Activated naive CD4-positive, alpha-beta T cell treated with anti-CD3 and anti-CD28 coated beads, Interleukin-2, amount 10 ng/mL, durations not matched to agents 7 days and 5 days (primary cell): ENCODE results near the gene HIP1.
"Not testable (repeated sequence)": the region's sequence is repeated elsewhere in the genome, so short reads cannot be mapped to it uniquely, and the experiment has no call there.

Experiments
- CTCF ChIA-PET: fragments of 350-600 bp; sonication (Branson Sonifier 250); formaldehyde crosslinking; loops from one replicate; lab custom pipeline; 2021; ENCODE audit warnings: antibody characterized with exemption; lab: Charles Lee
- DNase-seq: peaks from one replicate; pipeline ENCODE4 v3.0.0-alpha.2; 2020
- H3K27ac Mint-ChIP-seq: one replicate; pipeline ENCODE4 v1.8.0; 2021; ENCODE audit warnings: mild to moderate bottlenecking, moderate library complexity, mixed read lengths
- H3K27me3 Mint-ChIP-seq: one replicate; pipeline ENCODE4 v1.8.0; 2021; ENCODE audit warnings: mild to moderate bottlenecking, mixed read lengths
- H3K36me3 Mint-ChIP-seq: one replicate; pipeline ENCODE4 v1.8.0; 2021; ENCODE audit warnings: mixed read lengths
- H3K4me1 Mint-ChIP-seq: one replicate; pipeline ENCODE4 v1.8.0; 2021; ENCODE audit warnings: mixed read lengths
- H3K4me3 Mint-ChIP-seq: one replicate; pipeline ENCODE4 v1.8.0; 2021; ENCODE audit warnings: mild to moderate bottlenecking, moderate library complexity, mixed read lengths
- H3K9me3 Mint-ChIP-seq: one replicate; pipeline ENCODE4 v1.8.0; 2021; ENCODE audit warnings: mixed read lengths

The HIP1 gene

GRCh38 chr7:75738604-75738974 is at the start of gene HIP1:
Gene HIP1 (minus strand): TSS chr7:75738941. CDS start chr7:75738920, 21 bp downstream.
- Mint-ChIP-seq H3K27ac (peak within 1 kb of the TSS; percentile 93), H3K4me1 (peaks cover 20% of the 10 kb centered on the region), H3K27me3 (peaks cover 70% of the 10 kb centered on the region), H3K4me3 (peak within 1 kb of the TSS; percentile 90), H3K36me3 (peaks cover 2% of the 10 kb centered on the region), H3K9me3 (no peaks in the 10 kb centered on the region)
- CTCF ChIA-PET = interaction anchor here (0.5 kb wide), 1 partner anchor 36 kb away, joined by 3 read pairs; no protein-coding TSS in a partner anchor
- DNase-seq = no peak

DNA sequence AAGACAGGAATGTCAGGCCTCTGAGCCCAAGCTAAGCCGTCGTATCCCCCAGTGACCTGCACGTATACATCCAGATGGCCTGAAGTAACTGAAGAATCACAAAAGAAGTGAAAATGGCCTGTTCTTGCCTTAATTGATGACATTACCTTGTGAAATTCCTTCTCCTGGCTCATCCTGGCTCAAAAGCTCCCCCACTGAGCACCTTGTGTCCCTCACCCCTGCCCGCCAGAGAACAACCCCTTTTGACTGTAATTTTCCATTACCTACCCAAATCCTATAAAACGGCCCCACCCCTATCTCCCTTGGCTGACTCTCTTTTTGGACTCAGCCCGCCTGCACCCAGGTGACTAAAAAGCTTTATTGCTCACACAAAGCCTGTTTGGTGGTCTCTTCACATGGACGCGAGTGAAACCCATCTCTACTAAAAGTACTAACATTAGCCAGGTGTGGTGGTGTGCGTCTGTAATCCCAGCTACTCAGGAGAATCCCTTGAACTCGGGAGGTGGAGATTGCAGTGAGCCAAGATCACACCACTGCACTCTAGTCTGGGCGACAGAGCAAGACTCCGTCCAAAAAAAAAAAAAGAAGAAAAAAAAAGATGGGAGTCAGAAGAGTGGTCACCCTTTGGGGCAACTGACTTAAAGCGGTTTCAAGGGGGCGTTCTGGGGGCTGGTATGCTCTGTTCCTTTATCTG is 49.6 kb upstream of the HIP1 start:
- H3K36me3 Mint-ChIP-seq, H3K4me3 Mint-ChIP-seq, DNase-seq, H3K9me3 Mint-ChIP-seq, H3K4me1 Mint-ChIP-seq, H3K27ac Mint-ChIP-seq, CTCF ChIA-PET: not testable (repeated sequence)
- H3K27me3 Mint-ChIP-seq = peaks cover 15% of the 10 kb centered on the region

GRCh38 chr7:75783058-75783457 is 44.3 kb upstream of the HIP1 start:
- H3K27ac Mint-ChIP-seq = not testable (repeated sequence)

GRCh38 chr7:75780647-75781273 is 42.0 kb upstream of the HIP1 start:
- H3K36me3 Mint-ChIP-seq, H3K27ac Mint-ChIP-seq: not testable (repeated sequence)
- peaks cover 16% of the 10 kb centered on the region for H3K4me1 Mint-ChIP-seq

More at GRCh38 chr7:75783058-75783457, 44.3 kb upstream of the HIP1 start:
- H3K4me1 Mint-ChIP-seq, H3K9me3 Mint-ChIP-seq, H3K4me3 Mint-ChIP-seq, H3K36me3 Mint-ChIP-seq, CTCF ChIA-PET, DNase-seq: not testable (repeated sequence)
- H3K27me3 Mint-ChIP-seq = peaks cover 44% of the 10 kb centered on the region

GRCh38 chr7:75779516-75779915 is 40.8 kb upstream of the HIP1 start:
- DNase-seq = not testable (repeated sequence)

More at GRCh38 chr7:75780647-75781273, 42.0 kb upstream of the HIP1 start:
- peaks cover 44% of the 10 kb centered on the region for H3K27me3 Mint-ChIP-seq
- H3K4me3 Mint-ChIP-seq, CTCF ChIA-PET, H3K9me3 Mint-ChIP-seq, DNase-seq: not testable (repeated sequence)

DNA sequence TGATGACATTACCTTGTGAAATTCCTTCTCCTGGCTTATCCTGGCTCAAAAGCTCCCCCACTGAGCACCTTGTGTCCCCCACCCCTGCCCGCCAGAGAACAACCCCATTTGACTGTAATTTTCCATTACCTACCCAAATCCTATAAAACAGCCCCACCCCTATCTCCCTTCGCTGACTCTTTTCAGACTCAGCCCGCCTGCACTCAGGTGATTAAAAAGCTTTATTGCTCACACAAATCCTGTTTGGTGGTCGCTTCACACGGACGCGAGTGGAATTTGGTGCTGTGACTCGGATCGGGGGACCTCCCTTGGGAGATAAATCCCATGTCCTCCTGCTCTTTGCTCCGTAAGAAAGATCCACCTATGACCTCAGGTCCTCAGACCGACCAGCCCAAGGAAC is 40.3 kb upstream of the HIP1 start:
- DNase-seq, CTCF ChIA-PET, H3K9me3 Mint-ChIP-seq, H3K4me3 Mint-ChIP-seq, H3K27ac Mint-ChIP-seq, H3K36me3 Mint-ChIP-seq: not testable (repeated sequence)
- Mint-ChIP-seq H3K4me1 (peaks cover 19% of the 10 kb centered on the region), H3K27me3 (peaks cover 42% of the 10 kb centered on the region)

More at GRCh38 chr7:75779516-75779915, 40.8 kb upstream of the HIP1 start:
- H3K4me3 Mint-ChIP-seq, H3K27ac Mint-ChIP-seq, H3K36me3 Mint-ChIP-seq, H3K9me3 Mint-ChIP-seq, CTCF ChIA-PET: not testable (repeated sequence)
- Mint-ChIP-seq H3K27me3 (peaks cover 44% of the 10 kb centered on the region), H3K4me1 (peaks cover 19% of the 10 kb centered on the region)

- Mint-ChIP-seq H3K4me3 (no peak overlapping the region), H3K36me3 (no peaks in the 10 kb centered on the region), H3K4me1 (peaks cover 19% of the 10 kb centered on the region), H3K9me3 (peaks cover 7% of the 10 kb centered on the region), H3K27me3 (peaks cover 26% of the 10 kb centered on the region), H3K27ac (peak overlapping the region; percentile 79)
- DNase-seq = peak; percentile 42
- CTCF ChIA-PET = interaction anchor here (0.6 kb wide), 1 partner anchor 32 kb away, joined by 3 read pairs; no protein-coding TSS in a partner anchor
Observed at GRCh38 chr7:75776295-75776971, 37.7 kb upstream of the HIP1 start.

DNA sequence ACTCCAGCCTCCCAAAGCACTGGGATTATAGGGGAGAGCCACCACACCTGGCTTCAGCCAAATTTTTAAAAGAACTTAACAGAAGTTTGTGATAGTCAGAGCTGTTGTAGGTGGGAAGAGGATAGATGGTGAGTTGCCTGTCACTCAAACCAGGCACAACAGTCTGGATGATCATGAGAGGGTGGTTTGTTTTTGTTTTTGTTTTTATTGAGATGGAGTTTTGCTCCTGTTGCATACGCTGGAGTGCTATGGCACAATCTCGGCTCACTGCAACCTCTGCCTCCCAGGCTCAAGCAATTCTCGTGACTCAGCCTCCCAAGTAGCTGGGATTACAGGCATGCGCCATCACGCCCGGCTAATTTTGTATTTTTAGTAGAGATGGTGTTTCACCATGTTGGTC is 35.2 kb upstream of the HIP1 start:
- CTCF ChIA-PET = interaction anchor here (0.7 kb wide), 1 partner anchor 35 kb away, joined by 3 read pairs; the partner anchor contains the start of gene HIP1
- H3K9me3 Mint-ChIP-seq, H3K36me3 Mint-ChIP-seq, H3K27ac Mint-ChIP-seq, DNase-seq, H3K4me3 Mint-ChIP-seq, H3K27me3 Mint-ChIP-seq: not testable (repeated sequence)
- H3K4me1 Mint-ChIP-seq = peaks cover 19% of the 10 kb centered on the region

- CTCF ChIA-PET = no interaction called here
- no peaks in the 10 kb centered on the region for H3K27me3 Mint-ChIP-seq
- H3K27ac Mint-ChIP-seq = no peak within 1 kb of the TSS
- H3K4me3 Mint-ChIP-seq = no peak within 1 kb of the TSS
- DNase-seq = no peak
- H3K36me3 Mint-ChIP-seq = no peaks in the 10 kb centered on the region
- H3K9me3 Mint-ChIP-seq = peaks cover 7% of the 10 kb centered on the region
- H3K4me1 Mint-ChIP-seq = peaks cover 15% of the 10 kb centered on the region
Observed at GRCh38 chr7:75772081-75773077, 33.6 kb upstream of the HIP1 start, which contains the start of gene CCL26. Gene CCL26 (minus strand): TSS chr7:75772211. CDS start chr7:75772176, 35 bp downstream.

GRCh38 chr7:75771224-75771623 is 32.5 kb upstream of the HIP1 start:
- H3K9me3 Mint-ChIP-seq = peaks cover 2% of the 10 kb centered on the region
- CTCF ChIA-PET = interaction anchor here (0.7 kb wide), 1 partner anchor 8 kb away, joined by 6 read pairs; no protein-coding TSS in a partner anchor
- DNase-seq = no peak
- no peak overlapping the region for H3K4me3 Mint-ChIP-seq
- no peak overlapping the region for H3K27ac Mint-ChIP-seq
- H3K36me3 Mint-ChIP-seq = no peaks in the 10 kb centered on the region
- H3K4me1 Mint-ChIP-seq = peaks cover 6% of the 10 kb centered on the region
- H3K27me3 Mint-ChIP-seq = no peaks in the 10 kb centered on the region

- no peaks in the 10 kb centered on the region for H3K4me1 Mint-ChIP-seq
- H3K36me3 Mint-ChIP-seq = no peaks in the 10 kb centered on the region
- DNase-seq = no peak
- H3K27ac Mint-ChIP-seq = no peak overlapping the region
- no peaks in the 10 kb centered on the region for H3K9me3 Mint-ChIP-seq
- CTCF ChIA-PET = interaction anchor here (0.6 to 3.5 kb wide), 10 partner anchors 9 to 258 kb away, joined by 3 to 15 read pairs (median 4); no protein-coding TSS in a partner anchor
- peaks cover 7% of the 10 kb centered on the region for H3K27me3 Mint-ChIP-seq
- no peak overlapping the region for H3K4me3 Mint-ChIP-seq
Observed at GRCh38 chr7:75762350-75762917, 23.7 kb upstream of the HIP1 start.

DNA sequence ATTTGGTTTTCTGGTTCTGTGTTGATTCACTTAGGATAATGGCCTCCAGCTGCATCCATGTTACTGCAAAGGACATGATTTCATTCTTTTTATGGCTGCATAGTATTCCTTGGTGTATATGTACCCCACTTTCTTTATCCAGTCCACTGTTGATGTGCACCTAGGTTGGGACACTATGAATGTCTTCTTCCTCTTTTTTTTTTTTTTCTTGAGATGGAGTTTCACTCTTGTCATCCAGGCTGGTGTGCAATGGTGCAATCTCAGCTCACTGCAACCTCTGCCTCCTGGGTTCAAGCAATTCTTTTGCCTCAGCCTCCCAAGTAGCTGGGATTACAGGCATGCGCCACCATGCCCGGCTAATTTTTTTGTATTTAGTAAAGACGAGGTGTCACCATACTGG is 23.1 kb upstream of the HIP1 start:
- CTCF ChIA-PET = interaction anchor here (1.1 to 3.5 kb wide), 7 partner anchors 9 to 259 kb away, joined by 3 to 15 read pairs (median 4); no protein-coding TSS in a partner anchor
- not testable (repeated sequence) for H3K4me1 Mint-ChIP-seq, DNase-seq, H3K27ac Mint-ChIP-seq, H3K4me3 Mint-ChIP-seq, H3K36me3 Mint-ChIP-seq, H3K27me3 Mint-ChIP-seq, H3K9me3 Mint-ChIP-seq

GRCh38 chr7:75758491-75758890 is 19.8 kb upstream of the HIP1 start:
- peaks cover 11% of the 10 kb centered on the region for H3K27me3 Mint-ChIP-seq
- no peaks in the 10 kb centered on the region for H3K9me3 Mint-ChIP-seq
- H3K4me3 Mint-ChIP-seq = no peak overlapping the region
- no peaks in the 10 kb centered on the region for H3K4me1 Mint-ChIP-seq
- no peaks in the 10 kb centered on the region for H3K36me3 Mint-ChIP-seq
- CTCF ChIA-PET = no interaction called here
- no peak for DNase-seq
- H3K27ac Mint-ChIP-seq = no peak overlapping the region
